HuH-7 (cell line): ENCODE results near the gene TXNL1.

Experiments used
- DNase-seq: peaks from one replicate; pipeline ENCODE4 v3.0.0; 2011; ENCODE audit warnings: low spot score

The TXNL1 gene

GRCh38 chr18:56570978-56571377 lies 67.4 kb downstream of the TXNL1 start:
- peak; percentile 34 for DNase-seq

DNA sequence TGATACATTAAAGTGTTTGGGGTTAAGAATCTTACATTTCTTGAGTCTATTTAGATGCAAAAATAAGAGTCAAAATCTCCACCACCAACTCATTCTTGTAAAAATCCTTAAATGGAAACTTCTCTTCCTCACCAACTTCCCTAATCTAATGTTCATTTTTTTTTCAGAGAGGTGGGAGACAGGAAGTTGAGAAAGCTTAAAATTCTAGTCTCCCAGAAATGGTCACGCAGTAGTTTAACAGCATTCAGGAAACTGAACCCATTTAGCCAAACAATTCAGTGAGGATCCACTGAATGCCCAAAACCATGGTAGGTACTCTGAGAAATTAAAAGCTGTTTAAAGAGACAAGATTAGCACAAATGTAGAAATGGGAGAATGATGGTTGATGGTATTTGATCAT lies 69.0 kb downstream of the TXNL1 start:
- DNase-seq = no peak

- DNase-seq = no peak
Measured at GRCh38 chr18:56568986-56569385, 69.4 kb downstream of the TXNL1 start.

GRCh38 chr18:56565551-56566345 lies 72.6 kb downstream of the TXNL1 start:
- DNase-seq = peak; percentile 23

DNA sequence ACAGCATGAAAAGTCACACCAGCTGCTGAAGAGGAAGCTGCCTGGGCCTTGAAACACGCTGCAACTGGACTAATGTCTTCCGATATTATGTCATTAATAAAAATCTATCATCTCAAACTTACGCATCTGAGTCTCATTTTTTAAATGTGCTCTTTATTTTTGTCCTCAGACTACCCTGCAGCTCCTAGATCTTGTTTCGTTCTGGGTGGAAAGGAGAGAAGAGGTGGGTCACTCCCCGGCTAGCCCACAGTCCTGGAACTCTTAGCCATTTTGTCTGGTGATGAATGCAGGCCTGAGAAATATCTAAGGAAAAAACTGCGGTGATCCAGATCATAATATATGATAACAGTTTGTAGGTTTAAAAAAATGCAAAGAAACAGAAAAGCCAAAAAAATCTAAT lies 73.3 kb downstream of the TXNL1 start:
- DNase-seq = no peak

DNA sequence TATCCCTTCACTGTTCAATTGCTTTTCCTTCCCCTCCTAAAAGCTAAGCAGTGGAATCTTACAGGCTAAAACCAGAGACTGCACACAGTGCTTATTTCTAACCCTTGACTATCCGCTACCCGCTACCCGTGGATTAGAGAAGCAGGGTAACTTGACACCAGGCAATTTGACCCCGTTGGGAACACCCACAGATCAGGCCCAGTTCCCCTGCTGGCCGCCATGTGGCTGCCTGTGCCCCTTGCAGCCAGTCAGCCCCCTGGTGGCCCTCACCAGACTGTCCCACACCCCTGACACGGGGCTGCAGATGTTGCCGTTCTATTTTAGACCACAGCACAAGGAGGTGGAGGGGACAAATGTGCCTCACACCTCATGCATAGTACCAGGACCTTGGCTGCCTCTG lies 74.8 kb downstream of the TXNL1 start:
- peak; percentile 39 for DNase-seq

DNA sequence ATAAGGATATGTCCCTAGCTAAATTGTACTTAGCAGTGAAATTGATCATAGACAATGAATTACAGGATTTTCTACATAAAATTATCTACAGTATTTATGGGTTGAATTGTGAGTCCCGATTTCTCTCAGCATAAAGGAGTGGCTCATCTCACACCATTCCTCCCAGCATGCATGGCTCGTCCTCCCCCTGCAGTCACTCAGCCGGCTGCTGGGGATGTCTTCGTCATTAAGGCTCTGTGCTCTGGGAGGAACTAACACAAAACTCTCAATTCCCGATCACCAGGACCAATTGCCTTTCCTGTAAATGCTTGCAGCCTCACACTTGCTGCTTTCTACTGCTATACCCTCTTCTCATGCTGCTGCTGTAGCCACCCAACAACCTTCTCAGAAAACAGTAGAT lies 75.9 kb downstream of the TXNL1 start:
- DNase-seq = no peak

DNA sequence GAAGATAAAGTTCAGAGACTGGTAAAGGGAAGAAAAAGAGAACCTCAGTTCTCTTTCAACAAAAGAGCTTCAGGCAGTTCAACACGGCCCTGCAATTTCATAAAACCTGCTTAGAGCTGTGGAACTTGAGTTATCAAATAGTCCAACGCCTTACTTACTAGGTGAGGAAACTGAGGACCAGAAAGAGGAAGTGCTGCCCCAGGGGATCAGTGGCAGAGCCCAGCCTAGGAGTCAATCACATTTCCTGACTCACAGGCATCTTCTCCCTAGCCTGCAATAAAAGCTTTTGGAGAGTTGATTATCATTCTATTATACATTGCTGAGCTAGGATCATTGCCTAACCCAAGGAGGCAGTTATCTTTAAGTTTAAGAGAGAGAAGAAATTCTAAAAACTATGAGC lies 77.4 kb downstream of the TXNL1 start:
- no peak for DNase-seq

DNA sequence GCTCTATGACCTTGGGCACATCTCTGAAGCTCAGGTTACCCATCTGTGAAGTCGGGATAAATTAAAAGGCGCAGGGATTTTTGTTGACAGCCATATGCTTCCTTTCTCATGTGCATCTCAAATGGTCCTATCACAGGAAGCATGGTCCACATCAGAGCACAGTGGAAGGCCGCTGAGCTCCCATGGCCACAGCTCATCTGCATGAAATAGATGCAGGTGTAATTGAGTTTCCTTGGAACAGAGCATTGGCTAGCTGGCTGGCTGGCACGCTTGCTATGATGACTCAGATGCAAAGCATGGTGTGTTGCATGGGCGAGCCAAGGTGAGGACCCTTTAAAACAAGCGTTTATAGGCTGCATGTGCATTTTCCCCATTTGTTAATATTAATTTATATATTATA lies 79.3 kb downstream of the TXNL1 start:
- no peak for DNase-seq

DNA sequence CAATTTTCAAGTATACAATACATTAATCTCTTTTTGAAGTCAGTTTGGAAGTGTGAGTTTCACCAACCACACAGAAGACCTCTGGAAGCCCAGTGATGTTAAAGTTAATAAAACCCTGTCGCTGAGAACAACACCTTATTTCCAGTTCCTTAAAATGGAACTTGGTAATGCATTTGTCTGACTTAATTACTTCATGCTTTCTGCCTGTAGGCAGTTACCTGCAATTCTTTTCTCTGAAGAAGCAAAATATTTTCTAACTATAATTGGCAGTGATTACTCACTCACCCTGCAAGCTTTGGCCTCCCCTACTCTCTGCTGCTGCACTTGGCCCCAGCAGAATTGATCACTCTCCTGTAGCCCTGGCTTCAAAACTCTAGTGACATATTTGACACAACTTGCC lies 81.5 kb downstream of the TXNL1 start:
- DNase-seq = no peak

- no peak for DNase-seq
Measured at GRCh38 chr18:56550121-56550520, 88.3 kb downstream of the TXNL1 start.
